Peyer's patch (tissue), 4 donors: Measurements from ENCODE around the gene OGA.

Source experiments
- CTCF ChIP-seq, 6 experiments: fragments of 450-650 bp in 4 of 6; fragments of 200-600 bp in 2 of 6; sonication (generic) in 1 of 6; IDR thresholded peaks; one replicate each; pipeline ENCODE4 v1.5.1; 2017 to 2019; ENCODE audit warnings: antibody characterized with exemption in 6 of 6, mild to moderate bottlenecking in 3 of 6, moderate library complexity in 1 of 6
- POLR2A ChIP-seq, 2 donors: fragments of 450-650 bp; IDR thresholded peaks; one replicate each; pipeline ENCODE4 v1.5.1; 2017; ENCODE audit warnings: antibody characterized with exemption in 2 of 2, mild to moderate bottlenecking in 2 of 2, moderate library complexity in 2 of 2

GRCh38 chr10:101831169-101831811 lies 13.0 kb upstream of the OGA start:
- TF ChIP-seq CTCF (IDR thresholded peaks at IDR 0.05) = no peak
- no peak for TF ChIP-seq POLR2A (IDR thresholded peaks at IDR 0.05)
